Activated CD4-positive, alpha-beta T cell treated with anti-CD3 and anti-CD28 coated beads for 24 hours (primary cell): Measurements from ENCODE around the gene DIP2C.

ENCODE experiments used
- DNase-seq, 2 donors: peaks; one replicate each; pipeline ENCODE4 v3.0.0-alpha.2; 2020; ENCODE audit warnings: low read depth in 2 of 2

The DIP2C gene

DNA sequence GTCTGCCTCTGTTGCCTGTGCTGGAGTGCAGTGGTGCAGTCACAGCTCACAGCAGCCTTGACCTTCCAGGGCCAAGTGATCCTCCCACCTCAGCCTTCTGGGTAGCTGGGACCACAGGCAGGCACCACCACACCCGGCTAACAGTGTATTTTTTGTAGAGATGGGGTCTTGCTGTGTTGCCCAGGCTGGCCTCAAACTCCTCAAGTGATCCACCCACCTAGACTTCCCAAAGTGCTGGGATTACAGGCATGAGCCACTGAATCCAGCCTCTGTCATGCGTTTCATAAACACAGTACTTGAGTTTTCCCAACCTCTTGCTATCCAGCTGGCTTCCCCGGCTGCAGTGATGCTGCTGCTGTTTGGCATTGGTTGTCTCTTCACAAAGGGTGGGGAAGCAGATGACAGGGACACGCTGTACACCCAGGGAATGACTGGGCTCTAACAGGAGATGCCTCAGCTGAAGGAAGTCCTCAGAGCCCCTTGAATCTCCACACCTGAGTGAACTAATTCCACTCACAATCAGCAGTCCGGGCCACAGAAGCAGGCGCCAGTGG lies 191.5 kb downstream of the DIP2C start:
- DNase-seq: no peak

DNA sequence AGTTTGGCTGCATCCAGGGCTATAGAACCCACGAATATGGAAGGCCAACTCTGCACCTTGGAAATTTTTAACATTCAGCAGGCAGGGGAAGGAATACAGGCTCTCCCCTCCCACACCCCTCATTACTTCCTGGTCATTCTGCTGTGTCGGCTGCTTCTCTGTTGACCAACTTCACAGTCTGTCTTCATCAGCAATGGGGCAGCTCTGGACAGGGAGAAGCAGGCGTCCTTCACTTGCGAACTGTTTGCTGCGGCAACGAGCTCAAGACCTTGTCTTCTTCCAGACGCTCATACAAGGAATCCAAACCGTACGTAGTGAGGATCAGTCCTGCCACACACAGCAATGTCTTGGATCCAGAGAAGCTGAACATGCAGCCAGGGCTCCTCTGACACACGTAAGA lies 192.2 kb downstream of the DIP2C start:
- DNase-seq: no peak

DNA sequence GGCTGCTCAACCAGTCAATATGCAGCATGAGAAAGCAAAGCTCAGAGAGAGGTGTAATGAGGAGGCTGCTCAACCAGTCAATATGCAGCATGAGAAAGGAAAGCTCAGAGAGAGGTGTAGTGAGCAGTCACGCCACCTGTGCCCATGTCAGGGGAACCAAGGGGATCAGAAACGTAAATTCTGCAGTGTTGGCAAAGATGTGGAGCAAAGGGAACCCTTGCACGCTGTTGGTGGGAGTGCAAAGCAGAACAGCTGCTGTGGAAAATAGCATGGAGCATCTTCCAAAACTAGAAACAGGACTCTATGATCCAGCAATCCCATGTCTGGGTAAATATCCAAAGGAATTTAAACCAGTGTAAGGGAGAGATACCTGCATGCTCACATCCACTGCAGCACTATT lies 194.9 kb downstream of the DIP2C start:
- no peak for DNase-seq

DNA sequence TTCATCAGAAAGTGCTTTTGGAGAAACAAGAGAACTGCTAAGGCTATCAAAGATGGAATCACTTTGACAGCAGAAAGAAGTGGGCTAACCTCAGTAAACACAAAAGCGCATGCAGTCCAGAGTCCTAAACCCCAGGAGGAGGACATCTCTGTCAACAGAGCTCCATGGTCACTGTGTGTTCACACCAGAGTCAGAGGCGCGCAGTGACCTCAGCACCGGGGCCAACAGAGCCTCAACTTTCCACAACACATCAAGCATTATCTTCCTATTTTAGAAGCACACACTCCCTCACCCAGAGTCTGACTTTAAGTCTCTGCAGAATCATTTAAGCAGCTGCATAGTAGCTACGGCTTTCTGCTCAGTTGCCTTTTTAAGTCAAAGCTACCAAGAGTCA lies 195.3 kb downstream of the DIP2C start:
- DNase-seq: no peak

DNA sequence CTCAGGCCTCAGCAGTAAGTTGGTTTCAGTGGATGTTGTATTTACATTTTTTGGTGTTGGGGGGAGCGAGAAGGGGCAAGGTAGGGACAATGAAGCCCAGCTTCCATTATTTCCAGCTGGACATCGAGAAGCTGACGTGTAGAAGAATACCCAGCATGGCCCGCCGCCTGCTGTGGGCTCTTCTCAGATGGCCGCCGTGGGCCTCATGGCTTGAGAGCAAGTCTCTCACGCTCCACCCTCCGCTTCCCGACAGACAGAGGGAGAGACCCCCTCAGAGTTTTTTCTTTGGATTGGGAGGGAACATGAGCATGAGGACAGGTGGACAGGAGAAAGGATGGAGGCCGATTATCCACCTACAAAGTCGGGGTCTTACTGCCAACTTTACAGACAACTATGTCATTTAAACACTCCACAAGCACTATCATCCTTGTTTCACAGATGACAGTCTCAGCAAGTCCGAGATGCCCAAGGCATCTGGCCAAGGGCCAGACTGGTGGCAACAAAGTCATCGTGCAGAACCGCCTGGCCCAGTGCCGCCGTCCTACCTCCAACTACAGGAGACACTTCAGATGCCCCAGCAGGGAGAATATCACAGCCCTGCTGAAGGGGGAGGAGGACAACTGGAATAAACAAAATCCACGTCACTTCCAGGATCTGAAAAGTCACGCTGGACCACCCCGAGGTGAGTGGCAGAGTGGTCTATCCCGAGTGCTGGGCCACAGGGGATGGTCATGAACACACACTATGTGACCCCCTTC lies 195.9 kb downstream of the DIP2C start:
- no peak for DNase-seq

DNA sequence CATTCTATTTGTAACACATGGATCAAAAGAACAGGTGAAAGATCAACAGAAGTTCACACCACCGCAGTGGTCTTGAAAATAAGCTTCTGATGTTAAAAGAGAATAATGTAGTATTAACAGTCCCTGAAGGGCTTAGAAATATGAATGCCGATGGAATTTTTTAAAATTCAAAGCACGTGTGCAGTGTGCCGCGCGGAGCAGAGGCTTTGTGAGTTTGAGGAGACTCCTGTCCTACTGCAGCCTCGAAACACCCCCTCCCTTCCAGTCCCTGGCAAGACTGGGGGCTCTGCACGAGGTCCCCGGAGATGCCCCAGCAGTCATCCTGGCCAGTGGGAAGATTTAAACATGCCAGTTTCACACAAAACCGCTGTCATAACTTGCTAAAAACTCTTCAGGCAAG lies 196.6 kb downstream of the DIP2C start:
- no peak for DNase-seq

DNA sequence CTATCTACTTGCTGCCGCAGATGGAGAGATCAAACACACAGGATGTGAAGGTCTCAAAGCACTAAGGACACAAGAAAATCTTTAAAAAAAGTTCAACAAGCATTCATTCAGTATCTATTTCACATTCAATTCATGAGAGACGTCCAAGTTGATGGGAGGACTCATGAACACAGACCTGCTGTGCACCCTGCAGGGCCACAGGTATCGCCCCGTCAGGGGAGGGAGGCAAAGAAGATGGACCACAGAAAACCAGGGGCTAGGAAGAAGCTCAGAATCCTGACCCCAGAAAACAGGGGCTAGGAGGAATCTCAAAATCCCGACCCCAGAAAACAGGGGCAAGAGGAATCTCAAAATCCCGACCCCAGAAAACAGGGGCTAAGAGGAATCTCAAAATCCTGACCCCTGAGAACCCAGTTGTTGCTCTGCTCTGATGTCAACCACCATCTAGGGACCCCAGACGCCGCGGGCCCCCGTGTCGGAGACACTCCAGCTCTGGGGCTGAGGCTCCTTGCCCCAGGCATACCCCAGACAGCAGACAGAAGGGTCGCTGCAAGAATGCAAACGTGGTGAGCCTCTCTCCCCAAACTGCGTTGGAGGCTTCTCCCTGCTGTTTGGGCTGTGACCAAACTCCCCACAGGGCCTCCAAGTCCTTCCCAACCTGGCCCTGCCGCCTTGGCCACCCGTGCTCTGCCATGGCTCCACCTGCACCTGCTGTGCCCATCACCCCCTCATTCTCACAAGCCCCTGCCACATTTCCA lies 197.6 kb downstream of the DIP2C start:
- DNase-seq: no peak

DNA sequence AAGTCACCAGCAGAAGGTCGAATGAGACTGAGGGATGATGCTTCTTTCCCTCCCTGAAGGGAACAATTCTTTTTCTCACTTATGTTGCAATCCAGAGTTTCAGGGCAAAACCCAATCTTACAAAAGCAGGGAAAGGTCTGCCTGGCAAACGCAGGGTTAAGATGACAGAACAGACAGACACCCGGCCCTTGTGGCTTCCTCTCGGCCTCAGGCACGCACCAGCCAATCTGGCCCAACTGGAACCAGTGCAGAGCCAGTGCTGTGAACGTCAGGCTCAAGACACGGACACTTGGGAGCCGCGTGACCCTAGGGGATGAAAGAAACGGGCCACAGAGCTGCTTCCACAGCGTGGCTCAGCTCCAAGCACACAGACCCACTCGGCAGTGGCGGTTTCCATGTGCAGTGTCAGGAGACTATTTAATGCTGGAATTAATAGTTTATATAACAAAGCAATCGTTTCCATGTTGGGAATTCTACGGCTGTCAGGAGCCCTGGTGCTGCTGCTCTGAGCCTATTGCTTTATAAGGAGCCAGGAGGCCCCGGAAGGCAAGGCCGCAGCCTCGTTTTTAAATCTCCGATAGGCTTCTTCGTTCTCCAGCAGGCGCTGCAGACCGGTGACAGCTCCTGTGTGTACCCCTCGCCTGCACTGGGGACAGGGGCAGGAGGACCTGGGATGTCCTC lies 198.4 kb downstream of the DIP2C start:
- no peak for DNase-seq

DNA sequence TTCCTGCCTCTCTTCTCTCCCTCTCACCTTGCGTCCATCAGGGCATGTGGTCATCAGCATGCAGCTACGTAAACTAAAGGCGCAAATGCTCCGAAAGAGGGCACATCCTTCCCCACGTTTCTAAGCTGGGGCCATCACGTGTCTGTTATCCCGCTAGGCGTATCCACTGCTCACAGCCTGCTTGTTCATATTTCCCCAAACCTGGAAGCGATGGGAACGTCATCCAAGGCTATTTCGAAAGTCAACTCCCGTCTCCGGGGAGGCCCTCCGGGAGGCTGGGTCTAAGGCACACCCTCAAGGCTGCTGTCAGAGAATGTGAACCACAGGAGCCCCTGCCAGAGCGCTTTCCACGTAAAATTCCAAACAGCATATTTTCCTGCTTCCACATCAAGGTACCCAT lies 199.2 kb downstream of the DIP2C start:
- no peak for DNase-seq

DNA sequence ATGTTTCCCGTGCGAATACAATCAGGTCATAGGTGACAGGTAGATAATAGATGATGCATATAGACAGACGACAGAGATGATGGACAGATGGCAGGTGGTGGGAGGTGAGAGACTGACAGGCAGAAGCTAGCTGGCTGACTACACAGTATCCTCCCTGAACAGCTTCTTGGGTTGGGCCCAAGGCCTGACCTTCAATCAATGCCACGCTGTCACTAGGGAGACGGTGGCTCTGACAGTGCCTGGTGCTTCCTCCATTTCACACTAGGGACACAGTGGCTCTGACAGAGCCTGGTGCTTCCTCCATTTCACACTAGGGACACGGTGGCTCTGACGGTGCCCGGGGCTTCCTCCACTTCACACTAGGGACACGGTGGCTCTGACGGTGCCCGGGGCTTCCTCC lies 200.1 kb downstream of the DIP2C start:
- DNase-seq: no peak

DNA sequence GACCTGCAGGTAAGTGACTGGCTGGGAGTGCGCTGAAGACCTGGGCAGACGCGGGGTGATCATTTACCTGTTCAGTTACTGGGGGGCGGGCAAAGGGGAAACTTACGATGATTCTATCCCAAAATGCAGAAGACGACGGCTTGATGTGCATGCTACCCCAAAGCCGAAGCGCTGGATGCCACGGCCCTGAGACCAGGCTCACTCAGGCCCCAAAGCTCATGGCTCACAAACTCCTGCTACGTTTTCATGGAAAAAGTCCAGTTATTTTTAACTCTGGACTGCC lies 200.6 kb downstream of the DIP2C start:
- DNase-seq: no peak

DNA sequence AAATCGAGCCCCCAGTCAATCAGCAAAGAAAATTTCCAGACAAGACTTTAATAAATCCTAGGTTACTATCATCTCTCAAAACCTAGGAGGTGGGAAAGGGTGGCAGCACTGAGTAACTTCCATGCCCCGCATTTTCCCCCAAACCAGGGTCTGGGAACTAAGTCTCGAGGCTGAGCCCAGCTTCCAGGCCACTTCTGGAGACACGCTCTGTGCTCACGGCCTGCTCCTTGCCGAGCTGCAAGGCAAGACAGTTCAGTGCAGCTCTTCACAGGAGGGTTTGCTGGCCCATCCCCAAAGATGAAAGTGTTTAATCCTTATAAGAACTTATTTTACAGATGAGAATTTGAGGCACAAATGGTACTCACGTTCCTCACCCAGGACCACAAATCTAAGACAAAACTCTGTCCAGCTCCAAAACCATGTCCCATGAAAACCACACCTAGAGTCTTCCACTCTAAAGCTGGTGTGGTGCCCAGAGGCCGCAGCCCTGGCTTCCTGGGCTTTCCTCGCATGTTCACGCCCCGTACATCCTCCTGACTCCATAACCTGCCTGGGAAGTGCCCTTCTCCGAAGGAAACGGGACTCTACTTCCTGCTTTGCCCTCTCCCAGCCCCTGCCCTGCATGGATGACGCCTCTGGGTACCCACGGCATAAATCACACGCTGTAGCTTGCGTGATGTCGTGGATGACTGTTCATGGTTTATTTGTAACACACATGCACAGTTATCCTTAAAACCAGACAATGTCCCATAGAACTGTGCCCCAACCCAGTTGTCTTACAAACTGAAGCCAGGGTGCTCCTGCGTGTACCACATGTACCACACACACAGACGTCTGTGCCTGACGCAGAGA lies 201.2 kb downstream of the DIP2C start:
- DNase-seq: no peak

DNA sequence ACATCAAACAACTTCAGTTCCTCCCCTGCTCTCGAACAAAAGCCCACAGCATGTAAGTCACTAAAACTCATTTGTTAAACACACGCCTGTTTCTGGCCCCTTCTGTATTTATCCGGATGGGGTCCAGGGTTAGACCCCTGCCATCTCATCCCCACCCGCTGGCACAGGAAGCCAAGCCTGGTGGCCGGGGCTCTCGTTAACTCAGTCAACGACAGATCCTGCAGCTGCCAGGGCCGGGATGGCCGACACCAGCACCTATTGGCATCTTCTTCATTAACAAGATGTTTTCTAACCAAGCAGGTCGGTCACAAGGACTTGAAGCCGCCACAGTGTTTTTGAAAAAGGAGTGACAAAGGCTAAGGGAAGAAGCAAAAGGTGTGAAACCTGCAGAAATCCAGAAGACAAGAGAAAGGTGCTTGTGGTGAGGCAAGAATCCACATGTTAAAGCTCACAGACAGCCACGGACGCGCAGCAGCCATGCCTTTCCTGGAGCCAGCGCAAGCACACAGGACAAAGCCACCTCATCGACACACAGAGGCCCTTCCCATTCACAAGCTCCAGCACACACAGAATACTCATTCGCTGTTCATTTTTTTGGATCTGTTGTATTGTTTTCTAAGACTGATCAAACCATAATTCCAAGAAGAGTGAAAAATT lies 202.7 kb downstream of the DIP2C start:
- no peak for DNase-seq

DNA sequence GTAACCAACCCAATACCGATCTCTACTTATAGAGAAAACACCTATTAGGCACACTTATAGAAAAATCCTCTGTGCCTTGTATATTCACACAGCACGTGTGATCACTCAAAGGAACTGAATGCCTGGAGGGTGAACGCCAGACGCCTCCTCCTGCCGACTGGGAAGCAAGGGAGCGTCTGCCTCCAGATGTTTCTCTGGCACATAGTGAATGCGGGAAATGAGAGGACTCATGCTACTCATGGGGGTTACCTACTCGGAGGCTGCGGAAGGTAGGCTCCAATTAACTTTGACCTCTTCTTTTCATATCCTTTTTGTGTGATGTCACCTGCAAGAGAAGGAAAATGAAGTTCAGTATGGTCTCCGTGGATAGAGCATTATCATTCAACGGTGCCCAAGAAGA lies 203.3 kb downstream of the DIP2C start:
- no peak for DNase-seq

DNA sequence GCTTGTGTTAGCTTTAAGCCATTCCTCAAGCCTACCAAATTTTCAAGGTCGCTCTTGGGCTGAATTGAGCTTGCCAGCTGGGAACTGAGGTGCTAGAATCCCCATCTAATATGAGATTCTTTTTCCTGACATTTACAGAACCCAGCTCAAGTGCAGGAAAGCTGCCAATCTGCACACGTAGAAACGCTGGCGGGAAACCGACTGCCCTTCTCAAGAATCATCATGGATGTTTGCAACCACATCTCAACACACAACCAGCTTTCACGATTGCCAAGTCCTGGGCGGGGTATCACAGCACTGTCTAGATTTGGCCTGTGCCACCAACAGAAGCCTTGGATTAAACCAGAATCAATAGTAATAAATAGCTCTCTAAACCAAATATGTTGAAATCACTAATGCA lies 203.7 kb downstream of the DIP2C start:
- DNase-seq: no peak

DNA sequence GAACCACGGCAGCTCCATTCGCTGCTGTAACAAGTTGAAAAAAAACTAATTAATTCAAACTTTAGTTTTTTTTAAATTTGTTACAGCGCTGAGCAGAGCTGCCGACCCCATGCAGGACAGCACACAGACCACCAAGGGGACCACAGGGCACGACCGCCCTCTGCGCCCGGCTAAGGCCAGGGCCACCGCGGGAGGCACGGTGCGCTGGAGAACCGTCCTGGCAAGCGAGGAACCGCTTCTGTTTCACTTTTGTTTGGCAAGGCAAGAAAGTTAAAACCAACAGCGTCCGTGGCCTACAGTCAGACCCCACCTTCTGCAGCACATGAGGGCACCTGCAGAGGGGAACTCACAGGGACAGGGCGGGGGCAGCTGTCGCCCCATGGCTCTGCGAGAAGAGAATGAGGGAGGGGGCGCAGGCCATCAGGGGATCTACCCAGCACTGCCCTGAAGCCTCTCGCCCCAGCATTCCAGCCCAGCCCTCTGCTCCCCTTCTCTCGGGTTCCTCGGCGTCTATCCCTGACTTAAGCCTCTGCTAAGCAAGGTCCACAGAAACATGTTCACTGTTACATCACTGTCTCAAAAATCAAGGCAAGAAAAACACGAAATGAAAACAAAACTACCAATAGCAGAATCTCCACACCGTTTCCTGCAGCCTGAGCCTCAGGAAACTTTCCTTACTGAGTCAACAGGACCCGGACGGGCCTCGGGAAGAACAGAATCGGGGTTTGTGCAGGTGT lies 204.4 kb downstream of the DIP2C start:
- peak in 1 of 2 donors; percentile 12 for DNase-seq

DNA sequence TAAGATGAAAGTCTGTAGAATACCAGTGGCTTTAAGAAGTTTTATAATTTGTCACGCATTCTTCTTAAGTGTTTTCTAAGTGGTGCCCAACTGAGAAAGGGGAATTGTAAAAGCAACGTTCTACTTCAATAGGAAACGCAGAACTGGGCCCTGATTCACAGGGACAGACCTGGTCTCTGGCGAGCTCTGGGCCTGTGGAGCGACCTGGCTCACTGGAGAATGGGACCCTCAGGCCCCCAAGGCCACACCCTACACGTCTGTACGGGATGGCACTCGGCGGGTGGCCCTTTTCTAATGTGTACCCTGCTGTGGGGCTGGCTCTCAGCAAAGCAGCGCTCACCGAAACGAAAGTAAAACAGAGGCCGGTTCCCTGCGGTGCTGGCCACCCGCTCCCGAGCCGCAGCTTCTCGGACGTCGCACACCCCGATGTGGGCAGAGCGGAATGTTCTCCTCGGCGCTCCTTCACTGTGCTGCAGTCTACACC lies 205.0 kb downstream of the DIP2C start:
- DNase-seq: no peak

DNA sequence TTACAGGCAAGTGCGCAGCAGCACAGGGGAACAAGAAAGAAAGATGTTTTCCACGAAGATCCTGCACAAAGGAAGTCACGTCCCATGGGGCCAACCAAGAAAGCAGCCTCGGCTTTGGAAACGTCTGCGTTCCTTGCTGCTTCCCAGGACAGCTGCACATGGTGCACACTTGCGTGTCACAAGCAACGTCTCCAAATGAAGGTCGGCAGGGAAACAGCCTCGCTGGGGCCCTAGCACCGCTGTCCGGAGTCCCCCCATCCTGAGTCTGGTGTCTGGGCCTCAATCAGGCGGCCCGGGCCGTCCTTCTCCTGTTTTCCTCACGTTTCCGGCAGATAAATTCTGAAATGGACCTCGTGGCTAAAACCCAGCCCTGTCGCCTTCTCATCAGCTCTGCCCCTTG lies 206.2 kb downstream of the DIP2C start:
- no peak for DNase-seq

DNA sequence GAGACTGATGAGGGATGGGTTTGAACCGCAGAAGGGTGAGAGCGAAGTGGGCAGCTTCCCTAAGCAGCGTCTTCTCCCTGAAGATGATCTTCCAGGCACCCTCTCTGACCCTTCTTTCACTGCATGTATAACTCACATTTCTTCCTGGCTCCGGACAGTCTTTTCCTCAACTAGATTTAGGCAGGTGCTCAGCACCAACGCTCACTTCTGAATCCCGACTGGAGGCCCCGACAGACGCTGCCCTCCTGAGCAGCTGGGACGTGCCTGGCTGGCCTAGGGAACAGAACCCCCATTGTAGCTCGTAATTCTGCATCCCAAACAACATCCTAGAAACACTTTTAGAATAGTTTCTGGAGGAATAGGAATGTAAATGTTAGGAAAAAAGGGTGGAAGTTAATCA lies 206.6 kb downstream of the DIP2C start:
- no peak for DNase-seq

DNA sequence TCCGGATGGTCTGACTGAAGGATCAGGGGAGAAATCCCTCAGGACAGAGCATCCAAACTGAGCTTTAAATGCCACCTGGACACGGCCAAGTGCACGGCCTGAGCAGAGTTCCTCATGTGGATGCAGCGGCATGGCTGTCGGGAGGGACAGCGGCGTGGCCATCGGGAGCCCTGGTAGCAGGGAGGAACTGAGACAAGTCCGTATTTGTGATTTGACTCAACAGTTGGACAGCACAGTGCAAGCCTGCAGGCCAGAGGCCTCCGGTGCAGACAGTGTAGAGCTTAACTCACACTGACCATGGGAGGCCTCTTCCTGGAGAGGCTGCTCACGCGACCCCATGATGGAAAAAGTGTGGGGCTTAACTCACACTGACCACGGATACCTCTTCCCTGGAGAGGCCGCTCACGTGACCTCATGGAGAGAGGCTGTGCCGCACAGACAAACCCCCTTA lies 207.4 kb downstream of the DIP2C start:
- no peak for DNase-seq
